Hematopoietic multipotent progenitor cell treated with erythropoietin and hydrocortisone succinate and interleukin-3 and kit ligand, for 17 days (in vitro differentiated cells): ENCODE data around the gene VPS4A.

Source experiments
- DNase-seq: peaks from one replicate; pipeline ENCODE4 v3.0.0-alpha.2; 2015; ENCODE audit warnings: low spot score

Gene VPS4A

GRCh38 chr16:69307091-69307490 lies 4.1 kb upstream of the VPS4A start:
- no peak for DNase-seq

- DNase-seq, result no peak
Measured at GRCh38 chr16:69307856-69308255, 3.3 kb upstream of the VPS4A start.

GRCh38 chr16:69309316-69309715 lies 1.8 kb upstream of the VPS4A start:
- no peak for DNase-seq

GRCh38 chr16:69311533-69312387 lies 610 bp downstream of the VPS4A start:
- peak; percentile 25 for DNase-seq

- no peak for DNase-seq
Measured at GRCh38 chr16:69313469-69313868, 2.3 kb downstream of the VPS4A start.

- no peak for DNase-seq
Measured at GRCh38 chr16:69314534-69314933, 3.4 kb downstream of the VPS4A start.

GRCh38 chr16:69315486-69316311 lies 4.5 kb downstream of the VPS4A start:
- DNase-seq, result no peak

GRCh38 chr16:69316595-69317034 lies 5.5 kb downstream of the VPS4A start:
- no peak for DNase-seq

GRCh38 chr16:69318177-69318910 lies 7.2 kb downstream of the VPS4A start:
- no peak for DNase-seq

GRCh38 chr16:69318911-69319289 lies 7.8 kb downstream of the VPS4A start:
- DNase-seq, result no peak

- DNase-seq, result no peak
Measured at GRCh38 chr16:69319381-69319780, 8.2 kb downstream of the VPS4A start.

GRCh38 chr16:69319826-69320739 lies 8.9 kb downstream of the VPS4A start:
- no peak for DNase-seq

GRCh38 chr16:69320740-69321073 lies 9.6 kb downstream of the VPS4A start:
- no peak for DNase-seq

GRCh38 chr16:69321080-69321479 lies 9.9 kb downstream of the VPS4A start:
- no peak for DNase-seq

- DNase-seq, result no peak
Measured at GRCh38 chr16:69322343-69322742, 11.2 kb downstream of the VPS4A start.

- DNase-seq, result no peak
Measured at GRCh38 chr16:69323415-69323814, 12.3 kb downstream of the VPS4A start.

- no peak for DNase-seq
Measured at GRCh38 chr16:69324013-69324531, 12.9 kb downstream of the VPS4A start.

GRCh38 chr16:69324585-69325253 lies 13.6 kb downstream of the VPS4A start:
- no peak for DNase-seq

GRCh38 chr16:69325784-69326171 lies 14.6 kb downstream of the VPS4A start:
- DNase-seq, result no peak

GRCh38 chr16:69326172-69326873 lies 15.2 kb downstream of the VPS4A start:
- no peak for DNase-seq
